ENCODE data around the gene SRC. TPM values are rescaled to one million over a fixed set of nuclear protein-coding genes. Genes with fewer than 3 reads are reported as not detected.

Gene SRC
- total RNA-seq, 1 experiment from 2014 or later: 42.3 TPM

- H3K9ac ChIP-seq (ENCODE audit: low read length): no peak overlapping the region
- TF ChIP-seq EZH2 (IDR thresholded peaks at IDR 0.05) (no peak), RAD21 (IDR thresholded peaks at IDR 0.05; ENCODE audit: low read depth) (no peak), ATF3 (IDR thresholded peaks at IDR 0.05) (no peak), EGR1 (IDR thresholded peaks at IDR 0.05; ENCODE audit: low read depth) (no peak), ZFX (IDR thresholded peaks at IDR 0.05) (no peak), EZH2phosphoT487 (IDR thresholded peaks at IDR 0.05; ENCODE audit: borderline replicate concordance) (no peak), SRF (IDR thresholded peaks at IDR 0.05; ENCODE audit: low read depth) (no peak), POLR2A (IDR thresholded peaks at IDR 0.05; ENCODE audit: borderline replicate concordance, extremely low read depth, insufficient read depth, insufficient read length) (no peak), ELF1 (IDR thresholded peaks at IDR 0.05; ENCODE audit: borderline replicate concordance, low read depth) (no peak), ZBTB33 (IDR thresholded peaks at IDR 0.05; ENCODE audit: extremely low read depth, insufficient replicate concordance, low read length) (no peak), REST (IDR thresholded peaks at IDR 0.05; ENCODE audit: low read depth) (no peak), CBX3 (IDR thresholded peaks at IDR 0.05; ENCODE audit: low read depth) (no peak), MAX (IDR thresholded peaks at IDR 0.05) (no peak), ZNF274 (IDR thresholded peaks at IDR 0.05; ENCODE audit: low read depth, low read length) (no peak), CEBPB (IDR thresholded peaks at IDR 0.05; ENCODE audit: low read depth) (no peak), YY1 (IDR thresholded peaks at IDR 0.05; ENCODE audit: extremely low read depth, insufficient replicate concordance, low read depth, low read length) (no peak), FOSL1 (IDR thresholded peaks at IDR 0.05; ENCODE audit: low read depth) (no peak), SIN3A (IDR thresholded peaks at IDR 0.05; ENCODE audit: low read depth) (no peak), TCF7L2 (IDR thresholded peaks at IDR 0.05; ENCODE audit: borderline replicate concordance, extremely low read depth, insufficient read depth, insufficient read length) (no peak), SP1 (IDR thresholded peaks at IDR 0.05; ENCODE audit: low read depth) (no peak)
These were observed 27.8 kb upstream of the SRC start for GRCh38 chr20:37317994-37318640.

More at GRCh38 chr20:37317994-37318640, 27.8 kb upstream of the SRC start:
- Histone ChIP-seq H3K36me3 (ENCODE audit: control insufficient read depth in 1 of 2, insufficient read depth in 2 of 2, low read length in 2 of 2) (peaks cover 0 to 8% of the 10 kb centered on the region in 2 experiments; a peak in 2 of 4 replicates), H3K4me1 (ENCODE audit: control insufficient read depth in 1 of 2, insufficient read depth in 2 of 2, low read length in 2 of 2) (no peaks in the 10 kb centered on the region), H4K20me1 (ENCODE audit: insufficient read depth) (no peaks in the 10 kb centered on the region), H3K9me2 (ENCODE audit: insufficient read depth) (no peaks in the 10 kb centered on the region), H3K27ac (ENCODE audit: low read depth, low read length) (no peak overlapping the region), H2AFZ (ENCODE audit: low read depth, low read length, poor library complexity, severe bottlenecking) (no peak overlapping the region), H3K4me2 (ENCODE audit: low read length) (no peak overlapping the region), H3K79me2 (ENCODE audit: insufficient read depth, low read length) (peaks cover 12% of the 10 kb centered on the region), H3K4me3 (replicated peaks in 1 of 2; ENCODE audit: low read depth in 1 of 2, low read length in 2 of 2) (no peak overlapping the region), H3K9me3 (ENCODE audit: control insufficient read depth in 1 of 2, insufficient read depth in 1 of 2, low read depth in 1 of 2, low read length in 2 of 2) (no peaks in the 10 kb centered on the region), H3K27me3 (ENCODE audit: insufficient read depth, low read length) (no peaks in the 10 kb centered on the region)
- no peak for ATAC-seq
- ChIA-PET CTCF (no interaction called here), POLR2A (no interaction called here), RAD21 (ENCODE audit: low non-redundant PET in 1 of 2, low total read pairs in 2 of 2, uncharacterized antibody in 2 of 2, unreplicated experiment in 2 of 2) (no interaction called here)
- intact Hi-C loops (cut with micrococcal nuclease): no loop called here
- BruUV-seq (replicated peaks): no TSS peak
- no peak for DNase-seq (ENCODE audit: low read depth, low spot score)

Data from HCT116 (cell line).